Activated CD8-positive, alpha-beta memory T cell treated with anti-CD3 and anti-CD28 coated beads, Interleukin-2, amount 50 U/mL, for 24 hours (primary cell): ENCODE results near the gene CMYA5.

ENCODE experiments used
- DNase-seq: peaks from one replicate; pipeline ENCODE4 v3.0.0-alpha.2; 2020; ENCODE audit errors: extremely low read depth

The CMYA5 gene

GRCh38 chr5:79793722-79794121 is 104.1 kb downstream of the CMYA5 start:
- DNase-seq, result no peak

- no peak for DNase-seq
These were observed 104.7 kb downstream of the CMYA5 start for GRCh38 chr5:79794347-79794746.

- no peak for DNase-seq
These were observed 106.2 kb downstream of the CMYA5 start for GRCh38 chr5:79795764-79796398.

- DNase-seq, result no peak
These were observed 109.4 kb downstream of the CMYA5 start for GRCh38 chr5:79798893-79799590.

- DNase-seq, result no peak
These were observed 111.6 kb downstream of the CMYA5 start for GRCh38 chr5:79800979-79801827.

GRCh38 chr5:79802406-79802805 is 112.8 kb downstream of the CMYA5 start:
- DNase-seq, result no peak

GRCh38 chr5:79803007-79803406 is 113.4 kb downstream of the CMYA5 start:
- no peak for DNase-seq

GRCh38 chr5:79806741-79807140 is 117.1 kb downstream of the CMYA5 start:
- no peak for DNase-seq

GRCh38 chr5:79809743-79810142 is 120.1 kb downstream of the CMYA5 start:
- no peak for DNase-seq

- no peak for DNase-seq
These were observed 121.4 kb downstream of the CMYA5 start for GRCh38 chr5:79811081-79811480.

GRCh38 chr5:79811904-79812303 is 122.3 kb downstream of the CMYA5 start:
- DNase-seq, result no peak

GRCh38 chr5:79814699-79815098 is 125.1 kb downstream of the CMYA5 start:
- no peak for DNase-seq

GRCh38 chr5:79816014-79816413 is 126.4 kb downstream of the CMYA5 start:
- no peak for DNase-seq

- DNase-seq, result no peak
These were observed 131.0 kb downstream of the CMYA5 start for GRCh38 chr5:79820648-79821047.

GRCh38 chr5:79824444-79824843 is 134.8 kb downstream of the CMYA5 start:
- no peak for DNase-seq

- DNase-seq, result no peak
These were observed 136.2 kb downstream of the CMYA5 start for GRCh38 chr5:79825802-79826201.

GRCh38 chr5:79827159-79827629 is 137.6 kb downstream of the CMYA5 start:
- DNase-seq, result no peak

GRCh38 chr5:79829260-79829659 is 139.6 kb downstream of the CMYA5 start:
- DNase-seq, result no peak

GRCh38 chr5:79831381-79832309 is 142.0 kb downstream of the CMYA5 start:
- no peak for DNase-seq

- no peak for DNase-seq
These were observed 143.3 kb downstream of the CMYA5 start for GRCh38 chr5:79832911-79833310.

GRCh38 chr5:79834098-79834753 is 144.6 kb downstream of the CMYA5 start:
- DNase-seq, result no peak
